NCI-H2227 treated with DMSO at 0.1 percent for 48 hours (cell line): ENCODE results near the gene DNAAF5.

ENCODE experiments used
- DNase-seq: peaks from one replicate; lab custom pipeline; 2025; lab: John Stamatoyannopoulos, UW

Gene DNAAF5

DNA sequence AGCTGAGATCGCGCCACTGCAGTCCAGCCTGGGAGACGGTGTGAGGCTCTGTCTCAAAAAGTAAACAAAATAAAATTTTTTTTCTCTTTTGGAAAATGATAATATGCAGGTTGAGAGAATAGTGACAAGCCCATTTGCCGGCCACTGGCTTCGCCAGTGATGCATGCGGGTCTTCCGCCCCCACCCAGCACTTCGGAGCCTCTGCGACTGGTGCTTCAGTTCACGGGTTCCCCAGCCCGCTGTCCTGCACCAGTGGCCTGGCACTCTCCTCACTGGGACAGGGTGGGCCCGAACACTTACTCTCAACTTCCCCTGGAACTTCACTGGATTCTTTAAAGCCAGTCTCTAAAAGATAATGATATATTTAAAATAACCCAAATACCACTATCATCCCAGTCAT is 108.5 kb downstream of the DNAAF5 start:
- no peak for DNase-seq

DNA sequence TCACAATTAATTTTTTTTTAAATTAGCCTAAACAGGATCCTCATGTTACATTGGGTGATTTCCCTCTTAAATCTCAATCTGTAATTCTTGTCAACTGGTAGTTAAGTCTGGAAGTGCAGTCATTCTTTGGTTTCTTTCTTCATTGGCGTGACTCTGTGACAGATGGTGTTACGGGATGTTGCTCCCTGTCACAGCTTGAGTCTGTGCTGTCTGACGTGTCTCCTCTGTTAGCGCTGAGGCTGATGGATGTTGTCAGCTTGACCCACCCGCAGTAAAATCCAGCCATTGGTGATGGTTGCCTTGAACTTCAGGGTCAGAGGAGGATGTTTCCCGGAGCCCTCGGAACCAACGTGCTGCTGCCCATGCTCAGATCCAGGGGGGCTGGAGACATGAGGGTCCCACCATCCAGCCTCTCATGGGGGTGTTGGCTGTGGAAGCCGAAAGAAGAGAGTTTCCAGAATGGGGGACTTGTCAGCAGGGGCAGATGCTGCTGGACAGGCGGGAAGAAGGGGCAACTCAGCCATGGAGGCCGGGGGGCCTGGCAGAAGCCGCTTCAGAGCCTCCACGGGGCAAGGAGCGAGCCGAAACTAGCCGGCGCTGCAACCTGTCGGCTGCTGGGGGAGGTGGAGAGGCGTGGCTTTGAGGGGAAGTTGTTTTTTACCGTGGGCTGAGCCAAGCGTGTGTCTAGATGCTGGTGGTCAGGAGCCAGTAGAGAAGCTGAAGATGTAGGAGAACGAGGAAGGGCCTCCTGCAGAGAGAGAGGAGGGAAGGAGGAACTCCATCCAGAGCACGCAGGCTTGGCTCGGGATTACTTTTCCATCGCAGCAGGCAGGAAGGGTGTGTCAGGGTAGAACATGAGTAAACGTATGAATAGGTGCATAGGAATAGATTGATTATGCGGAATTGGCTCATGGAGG is 109.2 kb downstream of the DNAAF5 start:
- DNase-seq = no peak
